GM21390 (cell line): ENCODE data around the gene KIF16B.

Source experiments
- ATAC-seq: cut with Tn5 transposase; IDR thresholded peaks from one replicate; pipeline ENCODE4 v1.9.1; 2021; ENCODE audit not compliant: unreplicated experiment

Gene KIF16B

DNA sequence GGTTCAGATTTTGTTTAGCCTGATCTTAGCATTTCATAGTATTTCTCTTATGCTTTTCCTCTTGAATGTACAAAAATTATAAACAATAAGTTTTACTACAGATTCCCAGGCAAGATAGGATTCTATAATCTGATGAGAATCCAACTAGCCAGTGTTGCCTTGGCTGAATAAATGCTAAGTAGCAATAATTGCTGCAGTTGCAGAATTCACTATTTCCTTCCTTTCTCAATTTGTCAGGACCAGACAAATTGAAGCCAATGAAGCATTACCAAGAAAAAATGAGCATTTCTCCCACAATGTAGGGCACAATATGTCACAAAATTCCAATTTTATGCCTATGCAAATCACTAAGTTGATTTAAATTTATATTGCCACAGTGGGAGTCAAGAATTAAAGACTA lies 260.2 kb downstream of the KIF16B start:
- no peak for ATAC-seq

DNA sequence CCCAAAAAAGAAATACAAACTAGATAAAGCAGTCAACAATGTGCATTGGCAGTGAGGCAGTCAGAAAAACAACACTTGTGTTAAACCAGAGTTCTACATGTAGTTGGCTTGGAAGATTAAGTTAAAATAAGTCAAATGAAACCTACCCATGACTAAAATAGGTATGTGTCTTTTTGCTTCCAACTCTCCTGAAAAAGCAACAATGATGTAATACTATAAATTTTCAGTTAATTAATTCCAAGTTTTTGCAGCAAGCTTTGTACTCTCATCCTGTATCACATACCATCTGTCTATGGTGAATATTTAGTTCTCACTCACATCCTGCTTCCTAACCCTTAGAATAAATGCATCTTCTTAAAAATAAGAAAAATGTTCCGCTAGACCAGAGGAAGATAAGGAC lies 261.5 kb downstream of the KIF16B start:
- ATAC-seq, result no peak

DNA sequence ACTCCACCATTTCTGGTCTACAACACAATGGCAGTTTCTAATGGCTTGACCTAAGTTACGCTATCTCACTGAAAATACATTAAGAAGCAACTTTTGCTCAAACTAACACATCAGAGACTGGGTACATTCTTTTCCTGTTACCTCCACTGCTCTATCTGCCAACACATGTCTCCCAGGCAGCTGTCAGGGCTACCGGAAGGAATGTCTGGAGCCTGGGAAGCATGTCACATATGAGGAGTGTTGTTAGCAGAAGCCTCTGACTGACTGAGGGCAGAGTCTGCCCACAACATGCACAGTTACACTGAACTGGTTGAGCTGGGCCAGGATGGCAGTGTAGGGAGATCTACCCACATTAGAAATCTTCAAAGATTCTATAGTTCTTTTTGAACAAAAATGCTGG lies 264.5 kb downstream of the KIF16B start:
- no peak for ATAC-seq

DNA sequence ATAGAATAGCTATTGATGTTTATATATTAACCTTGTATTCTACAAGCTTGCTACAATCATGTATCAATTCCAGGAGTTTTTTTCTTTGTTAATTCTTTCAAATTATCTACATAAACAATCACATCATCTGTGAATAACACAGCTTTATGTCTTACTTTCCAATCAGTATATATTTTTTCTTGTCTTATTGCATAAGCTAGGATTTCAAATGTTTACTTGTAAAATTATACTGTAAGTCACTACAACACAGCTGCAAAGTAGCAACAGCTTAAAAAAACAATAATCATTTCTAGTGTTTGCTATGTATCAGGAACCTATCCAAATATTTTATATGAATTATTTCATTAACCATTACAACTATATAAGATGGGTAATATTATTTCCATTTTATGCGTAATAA lies 270.4 kb downstream of the KIF16B start:
- no peak for ATAC-seq

DNA sequence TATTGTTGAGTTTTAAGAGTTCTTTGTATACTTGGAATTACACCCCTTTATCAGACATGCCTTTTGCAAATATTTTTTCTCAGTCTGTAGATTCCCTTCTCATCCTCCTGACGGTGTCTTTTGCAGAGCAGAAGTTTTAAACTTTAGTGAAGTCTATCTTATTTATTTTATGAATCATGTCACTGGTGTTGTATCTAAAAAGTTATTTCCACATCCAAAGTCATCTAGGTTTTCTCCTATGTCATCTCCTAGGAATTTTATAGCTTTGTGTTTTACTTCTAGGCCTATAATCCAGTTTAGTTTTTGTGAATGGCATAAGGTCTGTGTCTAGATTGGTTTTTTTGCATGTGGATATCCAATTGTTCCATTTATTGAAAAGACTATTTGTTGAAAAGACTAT lies 271.3 kb downstream of the KIF16B start:
- ATAC-seq, result no peak

DNA sequence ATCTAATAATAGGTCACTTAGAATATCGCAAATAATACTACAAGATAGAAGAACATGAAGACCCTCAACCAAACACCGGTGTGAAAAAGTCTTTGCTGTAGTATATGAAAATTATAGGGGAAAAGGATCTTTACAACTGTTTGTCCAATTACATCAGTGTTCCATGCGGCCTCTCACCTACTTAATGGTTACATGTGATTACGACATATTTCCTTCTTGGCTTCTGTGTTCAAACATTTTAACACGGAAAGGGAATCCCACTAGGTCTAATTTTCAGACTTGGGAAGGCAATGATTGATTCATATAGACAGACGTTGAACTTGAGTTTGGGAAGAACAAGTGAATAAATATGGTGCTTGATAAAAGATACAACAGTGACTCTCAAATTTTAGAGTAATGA lies 273.4 kb downstream of the KIF16B start:
- no peak for ATAC-seq

DNA sequence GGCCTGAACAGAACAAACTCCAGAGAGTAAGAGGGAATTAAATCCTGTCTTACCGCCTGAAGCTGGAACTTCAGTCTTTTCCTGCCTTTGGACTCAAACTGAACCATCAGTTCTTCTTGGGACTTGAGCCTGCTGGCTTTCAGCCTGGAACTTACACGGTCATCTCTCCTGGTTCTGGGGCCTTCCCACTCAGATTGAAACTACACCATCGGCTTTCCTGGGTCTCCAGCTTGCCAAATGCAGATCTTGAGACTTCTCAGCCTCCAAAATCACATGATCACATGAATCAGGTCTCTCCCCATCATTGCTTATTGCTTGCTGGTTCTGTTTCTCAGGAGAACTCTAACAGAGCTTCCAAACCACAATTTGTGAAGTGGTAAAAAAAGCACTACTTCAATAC lies 276.3 kb downstream of the KIF16B start:
- no peak for ATAC-seq

DNA sequence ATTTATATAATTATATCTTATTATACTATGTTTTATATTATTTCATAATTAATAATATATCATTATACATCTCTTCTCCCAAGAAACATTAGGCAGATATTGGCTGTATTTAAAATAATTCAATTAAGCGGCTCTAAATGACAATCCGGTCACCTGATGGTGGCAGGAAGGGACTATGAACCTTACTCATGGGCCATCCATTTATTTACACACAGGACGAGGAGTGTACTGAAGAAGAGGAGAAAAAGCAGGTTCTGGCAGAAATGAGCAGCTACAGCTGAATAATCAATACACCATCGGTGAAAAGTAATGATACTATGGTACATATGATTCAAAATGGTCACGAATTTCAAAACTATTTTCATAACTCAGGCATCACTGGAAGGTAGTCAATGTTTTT lies 277.7 kb downstream of the KIF16B start:
- ATAC-seq, result no peak

DNA sequence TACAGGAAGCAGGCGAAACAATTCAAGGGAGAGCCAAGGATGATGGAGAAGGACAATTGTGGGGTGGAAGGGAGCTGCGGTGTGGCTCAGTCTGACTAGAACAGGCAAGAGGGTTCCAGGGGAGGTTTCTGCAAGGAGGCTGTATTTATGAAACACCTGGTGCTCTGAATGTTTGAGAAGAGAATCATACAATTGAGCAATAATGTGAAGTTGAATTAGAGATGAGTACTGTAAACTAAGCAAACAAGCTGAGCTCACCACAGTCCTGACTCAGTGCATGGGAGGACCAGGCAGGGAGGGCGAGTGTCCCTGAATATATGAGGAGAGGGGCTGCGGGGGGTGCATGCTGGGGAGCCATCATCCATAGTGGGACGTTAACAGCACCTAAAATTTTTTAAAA lies 279.7 kb downstream of the KIF16B start:
- no peak for ATAC-seq

DNA sequence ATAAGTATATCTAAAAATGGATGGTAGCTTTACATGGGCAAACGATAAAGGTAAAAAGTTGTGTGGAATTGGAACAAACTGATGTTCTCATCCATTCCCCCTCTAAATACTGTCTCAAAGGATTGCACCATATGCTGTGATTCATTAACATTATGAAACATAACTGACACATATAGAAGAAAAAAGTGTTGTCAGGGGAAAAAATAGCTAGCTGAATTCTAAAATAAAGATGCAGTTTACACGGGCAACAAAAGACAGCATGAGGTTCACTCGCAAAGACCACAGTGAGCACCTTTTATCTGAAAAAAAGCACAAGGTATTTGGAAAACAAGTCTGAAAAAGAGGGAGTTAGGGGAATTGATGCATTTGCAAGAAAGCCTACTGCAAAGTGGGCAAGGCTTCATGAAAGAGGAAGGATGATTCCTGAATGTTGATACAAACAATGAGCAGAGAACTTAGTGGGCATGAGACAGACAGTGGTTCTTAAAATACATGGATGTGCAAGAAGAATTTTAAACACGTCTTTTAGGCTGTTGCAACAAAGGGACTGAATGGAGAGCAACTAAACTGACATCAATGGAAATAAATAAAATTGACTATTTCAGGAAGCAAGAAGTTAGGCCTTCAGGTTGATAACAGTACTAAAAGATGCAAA lies 280.9 kb downstream of the KIF16B start:
- no peak for ATAC-seq

DNA sequence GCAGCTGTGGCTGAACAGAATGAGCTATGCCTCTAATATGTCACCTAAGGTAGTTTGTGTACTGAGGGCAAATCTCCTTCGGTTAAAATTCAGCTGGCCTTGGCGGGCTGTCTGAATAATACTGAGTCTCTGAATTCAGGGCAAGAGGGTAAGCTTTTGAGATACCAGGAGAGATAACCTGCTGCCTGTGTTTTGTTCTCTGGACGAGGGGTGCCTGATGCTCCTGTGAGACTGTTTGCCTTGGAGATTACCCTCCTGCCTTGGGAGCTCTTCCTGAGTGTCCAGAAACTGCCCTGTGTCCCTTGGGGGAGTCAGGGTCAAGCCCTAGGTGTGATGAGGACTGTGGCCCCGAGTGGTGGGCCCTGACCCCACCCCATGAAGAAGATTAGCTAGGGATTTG lies 282.9 kb downstream of the KIF16B start:
- ATAC-seq, result no peak

DNA sequence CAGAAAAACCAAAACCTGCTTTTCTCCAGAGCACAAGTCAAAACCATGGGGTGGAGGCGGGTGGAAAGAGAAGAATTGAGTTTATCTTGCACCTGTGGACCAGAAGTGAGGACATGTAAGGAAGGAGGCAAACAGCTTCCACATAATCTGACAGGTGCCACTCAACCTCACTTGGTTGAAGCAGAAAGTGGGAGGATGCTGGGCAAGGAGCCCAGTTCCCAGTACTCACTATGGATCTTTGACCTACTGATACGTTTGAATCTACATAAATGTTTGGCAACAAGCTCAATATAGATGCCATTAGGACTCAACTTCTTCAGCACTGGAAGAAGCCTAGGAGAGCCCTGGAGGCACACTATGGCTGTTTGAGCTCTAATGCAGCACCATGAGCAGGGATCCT lies 285.5 kb downstream of the KIF16B start:
- ATAC-seq, result no peak

DNA sequence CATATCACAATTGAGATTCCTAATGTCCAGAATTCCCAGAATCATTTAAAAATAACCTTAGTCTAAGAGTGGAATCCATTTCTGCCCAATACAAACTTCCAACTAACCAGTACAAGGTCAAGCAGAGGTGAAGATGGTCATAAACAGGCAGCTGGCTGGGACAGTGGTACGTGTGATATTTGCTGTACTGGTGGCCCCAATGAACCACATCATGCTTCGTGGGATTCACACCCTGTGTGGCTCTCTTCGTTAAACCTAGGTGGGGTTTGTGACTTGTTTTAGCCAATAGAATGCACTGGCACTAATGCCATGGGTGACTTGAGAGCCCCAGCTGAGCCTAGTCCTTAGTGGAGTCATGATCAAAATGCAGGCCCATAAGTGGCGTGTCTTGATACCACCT lies 286.6 kb downstream of the KIF16B start:
- ATAC-seq, result no peak

DNA sequence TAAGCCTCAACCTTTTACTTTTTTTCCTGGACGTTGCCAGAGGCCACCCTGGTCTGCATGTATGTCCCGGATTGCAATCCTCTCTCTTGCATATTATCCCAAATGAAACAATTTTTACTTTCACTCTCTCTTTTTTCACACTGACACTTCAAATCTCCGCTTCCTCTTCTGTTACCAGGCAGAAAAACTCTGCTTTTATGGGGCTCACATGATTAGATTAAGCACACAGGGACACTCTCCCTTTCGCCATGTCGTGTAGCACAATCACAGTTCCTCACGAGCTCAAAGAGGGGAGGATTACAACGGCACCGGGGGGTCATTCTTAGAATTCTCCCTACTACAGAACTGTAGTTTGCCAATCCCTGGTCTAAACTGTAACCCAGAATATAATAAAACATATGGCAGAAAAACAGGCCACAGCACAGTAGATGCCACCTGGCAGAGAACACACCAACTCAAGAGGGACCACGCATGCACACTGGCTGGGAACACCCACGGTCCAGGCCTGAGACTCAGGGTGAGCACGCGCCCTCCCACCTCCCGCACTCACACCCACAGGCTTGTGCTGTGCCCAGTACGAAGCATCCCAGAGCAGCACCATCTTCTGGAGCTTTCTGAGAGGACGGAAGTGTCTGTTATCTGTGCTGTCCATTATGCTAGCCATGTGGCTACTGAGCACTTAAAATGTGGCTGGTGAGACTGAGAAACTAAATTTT lies 288.7 kb downstream of the KIF16B start:
- ATAC-seq, result no peak

DNA sequence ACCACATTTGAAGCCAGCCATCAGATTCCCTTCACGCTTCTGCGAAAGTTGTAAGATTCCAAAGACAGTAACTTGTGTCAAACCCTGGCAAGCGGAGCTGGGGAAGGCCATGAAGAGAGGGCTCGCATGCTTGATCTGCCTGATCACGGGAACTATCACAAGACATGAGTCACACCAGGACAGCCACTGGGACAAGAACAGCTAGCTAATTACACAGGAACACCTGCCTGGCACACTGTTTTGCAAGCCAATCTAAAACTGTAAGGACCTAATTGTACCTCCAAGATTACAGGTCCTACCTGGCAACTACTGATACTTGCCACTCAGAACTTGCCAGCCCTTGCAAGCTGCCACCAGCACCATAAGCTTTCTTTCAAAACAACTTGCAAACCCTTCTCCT lies 289.3 kb downstream of the KIF16B start:
- no peak for ATAC-seq

DNA sequence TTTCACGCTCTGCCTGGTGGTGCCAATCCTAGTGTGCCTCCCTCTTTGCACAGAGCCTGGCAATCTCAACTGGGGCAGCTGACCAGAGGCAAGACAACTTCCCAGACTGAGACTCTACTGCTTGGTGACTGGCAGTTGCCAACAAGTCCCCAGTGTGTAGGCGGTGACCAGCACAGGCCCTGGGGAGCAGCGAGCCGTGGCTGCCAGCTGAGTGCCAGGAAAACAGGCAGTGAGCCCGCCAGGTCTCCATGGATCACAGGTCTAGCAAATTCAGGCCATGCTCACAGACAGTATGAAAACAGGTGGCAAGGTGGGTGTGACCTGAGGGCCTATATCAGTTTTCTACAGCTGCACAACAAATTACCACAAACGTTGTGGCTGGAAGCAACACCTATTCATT lies 289.9 kb downstream of the KIF16B start:
- ATAC-seq, result no peak

DNA sequence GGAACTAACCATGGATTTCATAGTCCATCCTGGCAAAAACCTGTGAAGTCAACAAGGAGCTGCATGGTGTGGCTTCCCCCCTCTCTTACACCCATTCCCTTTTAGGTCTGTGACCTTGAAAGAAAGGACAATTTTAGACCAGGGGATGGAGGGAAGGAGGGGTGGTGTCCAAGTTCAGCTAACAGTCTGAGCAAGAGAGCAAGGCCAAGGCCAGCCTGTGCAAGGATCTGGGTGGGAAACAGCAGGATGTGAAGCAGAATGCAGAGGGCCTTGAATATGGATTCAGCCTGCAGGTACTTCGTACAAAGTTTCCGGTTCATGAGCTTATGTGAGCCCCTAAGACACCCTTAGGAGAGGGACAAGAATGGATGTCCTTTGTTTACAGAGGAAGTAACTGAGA lies 293.0 kb downstream of the KIF16B start:
- ATAC-seq, result no peak

DNA sequence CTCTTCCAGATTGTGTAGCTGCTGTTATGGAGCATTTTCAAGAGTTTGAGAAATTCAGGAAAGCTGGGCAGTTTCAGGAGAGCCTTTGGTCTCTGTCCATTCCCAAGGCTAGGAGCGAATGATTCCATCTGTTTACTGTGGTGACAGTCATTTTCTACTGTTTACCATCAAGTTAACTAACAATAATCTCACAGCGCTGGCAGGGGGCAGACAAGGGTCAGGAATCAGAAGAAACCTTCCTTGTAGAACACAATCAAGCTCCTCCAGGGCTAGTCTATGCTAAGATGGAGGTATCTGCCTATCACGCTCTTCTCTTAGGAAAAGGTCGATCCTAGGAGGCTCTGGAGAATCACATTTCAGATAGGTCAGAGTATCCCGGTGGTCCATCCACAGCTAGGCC lies 293.9 kb downstream of the KIF16B start:
- no peak for ATAC-seq

DNA sequence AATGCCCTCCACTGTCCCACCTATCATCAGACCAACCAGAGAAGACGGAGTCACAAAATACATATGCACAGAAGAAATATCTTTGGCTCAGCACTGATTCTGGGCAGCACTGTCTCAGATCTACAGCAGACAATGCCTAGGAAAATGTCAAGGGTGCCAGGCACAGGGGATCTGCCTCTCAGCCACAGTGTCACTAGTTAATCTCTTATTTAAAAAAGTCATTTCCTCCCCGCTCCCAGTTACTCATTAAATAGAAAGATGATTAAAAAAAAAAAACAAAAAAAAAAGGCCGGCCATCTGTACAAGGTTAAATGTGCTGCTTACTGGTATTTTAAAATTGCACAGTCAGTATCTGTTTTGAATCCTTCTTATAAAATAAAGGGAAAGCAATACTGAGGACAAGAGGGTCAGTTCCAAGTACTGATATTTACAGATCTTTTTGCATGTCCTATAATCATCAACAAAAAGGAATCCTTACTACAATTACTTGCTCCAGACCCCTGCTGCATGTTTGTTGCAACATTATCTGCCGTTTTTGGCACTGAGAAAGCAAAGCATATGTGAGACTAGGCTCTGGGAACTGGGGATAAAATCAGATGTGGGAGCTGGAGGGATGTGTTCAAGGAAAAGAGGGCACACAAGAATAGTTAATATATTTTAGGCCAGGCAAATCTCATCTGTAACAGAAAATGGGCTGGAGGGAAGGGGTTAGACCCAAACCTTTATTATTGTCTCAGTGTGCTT lies 299.3 kb downstream of the KIF16B start:
- ATAC-seq, result no peak

DNA sequence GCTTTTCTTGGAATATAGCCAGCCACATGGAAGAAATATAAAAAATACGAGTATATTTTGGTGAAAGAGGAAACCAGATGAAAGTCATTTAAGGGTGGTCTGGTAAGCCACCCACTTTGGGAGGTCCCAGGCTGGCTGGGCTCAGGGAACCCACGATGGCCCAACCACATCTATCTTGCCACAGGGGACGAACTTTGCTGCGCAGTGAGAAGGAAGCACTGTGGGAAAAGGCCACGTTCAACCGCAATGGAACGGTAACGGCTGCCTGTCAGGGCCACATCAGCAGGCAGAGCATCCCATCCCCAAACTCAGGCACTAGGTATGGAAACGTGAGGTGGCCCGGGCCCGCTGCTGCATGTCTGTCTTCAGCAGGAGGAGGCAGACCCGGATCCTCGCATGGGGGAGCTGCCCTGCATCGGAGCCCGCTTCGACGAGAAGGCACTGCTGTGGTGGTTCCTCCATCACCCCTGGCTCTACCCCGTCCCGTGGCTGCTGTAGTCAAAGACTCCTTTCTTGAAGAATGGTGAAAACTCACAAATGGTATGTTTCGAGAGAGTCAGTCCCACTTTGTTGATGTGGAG lies 300.4 kb downstream of the KIF16B start:
- ATAC-seq, result no peak

DNA sequence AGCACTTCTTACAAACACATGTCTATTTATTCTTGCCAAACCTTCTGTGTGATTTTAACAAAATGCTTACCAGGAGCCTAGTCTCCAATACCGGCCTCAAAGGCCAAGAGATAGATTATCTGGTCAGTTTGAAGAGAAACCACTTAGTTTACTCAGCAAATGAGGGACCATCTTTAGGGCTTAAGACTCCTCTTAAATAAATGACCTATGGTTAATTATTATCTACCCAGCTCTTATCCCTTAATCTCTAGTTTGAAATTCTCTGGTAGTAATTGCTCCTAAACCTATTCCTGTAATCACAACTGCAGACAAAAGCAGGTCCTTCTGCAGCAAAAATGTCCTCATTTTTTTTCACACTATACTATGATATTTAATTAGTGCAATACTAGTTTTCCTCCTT lies 301.8 kb downstream of the KIF16B start:
- no peak for ATAC-seq

DNA sequence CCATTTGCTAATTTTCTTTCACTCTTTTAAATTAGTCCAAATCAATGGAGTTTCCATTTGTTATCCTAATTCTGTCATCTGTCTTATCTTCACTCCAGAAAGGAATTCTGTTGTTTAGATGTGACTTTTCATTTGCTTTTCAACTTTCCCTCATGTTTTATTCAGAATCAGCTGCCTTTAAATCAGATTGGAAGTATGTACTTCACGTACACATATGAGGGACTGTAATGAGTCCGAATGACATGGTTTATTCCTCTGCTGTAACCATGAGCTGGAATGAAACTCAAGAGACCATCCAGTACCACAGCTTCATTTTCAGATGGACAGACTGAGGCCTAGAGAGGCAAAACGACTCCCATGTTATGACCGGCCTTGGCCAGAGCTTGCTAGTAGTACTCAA lies 302.3 kb downstream of the KIF16B start:
- no peak for ATAC-seq
